IMR-90 (cell line): ENCODE measurements around the gene PTPN23. TPM values are rescaled to one million over a fixed set of nuclear protein-coding genes. Genes with fewer than 3 reads are reported as not detected.

ENCODE experiments used
- ATAC-seq: fragments of 200-7000 bp; cut with Tn5 transposase; 2 replicates; pipeline ENCODE4 v1.9.1; 2020; ENCODE audit warnings: low read depth, mild to moderate bottlenecking, moderate library complexity
- BruUV-seq: library from RNA; stranded (reverse); fragments of 400-500 nt; replicated peaks from 2 replicates; lab custom pipeline; 2021; lab: Mats Ljungman, UMichigan
- CTCF ChIA-PET: fragments of 300-600 bp; formaldehyde crosslinking; extraction: SDS; loops from one replicate; lab custom pipeline; 2021; ENCODE audit warnings: antibody characterized with exemption; lab: Yijun Ruan, JAX
- POLR2A ChIA-PET: fragments of 300-600 bp; sonication (Branson Sonifier 250); formaldehyde crosslinking; loops from one replicate; lab custom pipeline; 2022; ENCODE audit warnings: antibody characterized with exemption; ENCODE audit not compliant: unreplicated experiment; lab: Charles Lee
- DNase-seq: peaks from one replicate; pipeline ENCODE4 v3.0.0; 2013
- H2AFZ ChIP-seq: replicated peaks from 2 replicates; pipeline ENCODE3; 2013; ENCODE audit warnings: low read length, mild to moderate bottlenecking; ENCODE audit not compliant: poor library complexity
- H2AK5ac ChIP-seq: 2 replicates; pipeline ENCODE4 v1.6.1; 2013; ENCODE audit warnings: low read depth, low read length, inconsistent platforms
- H2AK9ac ChIP-seq: replicated peaks from 2 replicates; pipeline ENCODE3; 2013; ENCODE audit warnings: mild to moderate bottlenecking, low read depth, low read length, moderate library complexity; ENCODE audit not compliant: poor library complexity
- H2BK120ac ChIP-seq: 2 replicates; pipeline ENCODE4 v1.6.1; 2013; ENCODE audit warnings: low read depth, low read length, inconsistent platforms
- H2BK15ac ChIP-seq: 3 replicates; pipeline ENCODE4 v1.6.1; 2013; ENCODE audit warnings: low read depth, low read length, inconsistent platforms
- H2BK20ac ChIP-seq: 2 replicates; pipeline ENCODE4 v1.6.1; 2013; ENCODE audit warnings: low read depth, mild to moderate bottlenecking, inconsistent platforms, low read length, moderate library complexity
- H2BK5ac ChIP-seq: 2 replicates; pipeline ENCODE4 v1.6.1; 2013; ENCODE audit warnings: mild to moderate bottlenecking, low read depth, low read length, inconsistent platforms; ENCODE audit not compliant: poor library complexity, severe bottlenecking
- H3K14ac ChIP-seq: replicated peaks from 2 replicates; pipeline ENCODE4 v1.6.1; 2013; ENCODE audit warnings: low read depth, low read length, inconsistent platforms
- H3K18ac ChIP-seq: 2 replicates; pipeline ENCODE4 v1.6.1; 2013; ENCODE audit warnings: low read depth, low read length, control low read depth
- H3K23ac ChIP-seq: 2 replicates; pipeline ENCODE4 v1.6.1; 2013; ENCODE audit warnings: low read depth, low read length, inconsistent platforms
- H3K27ac ChIP-seq: 2 replicates; pipeline ENCODE4 v1.5.1; 2013; ENCODE audit warnings: mild to moderate bottlenecking, control low read depth, low read length; ENCODE audit not compliant: insufficient read depth
- H3K27me3 ChIP-seq: 2 replicates; pipeline ENCODE4 v1.6.1; 2013; ENCODE audit warnings: low read length; ENCODE audit not compliant: control insufficient read depth, insufficient read depth
- H3K36me3 ChIP-seq: 2 replicates; pipeline ENCODE4 v1.6.1; 2013; ENCODE audit warnings: low read length, mixed read lengths; ENCODE audit not compliant: control insufficient read depth, insufficient read depth
- H3K4ac ChIP-seq: 2 replicates; pipeline ENCODE4 v1.6.1; 2013; ENCODE audit warnings: low read depth, low read length, inconsistent platforms
- H3K4me1 ChIP-seq: 2 replicates; pipeline ENCODE4 v1.6.1; 2013; ENCODE audit warnings: low read length, mixed read lengths; ENCODE audit not compliant: control insufficient read depth, insufficient read depth
- H3K4me2 ChIP-seq: 2 replicates; pipeline ENCODE4 v1.6.1; 2013; ENCODE audit warnings: low read depth, mild to moderate bottlenecking, control low read depth, low read length, moderate library complexity
- H3K4me3 ChIP-seq: 2 replicates; pipeline ENCODE4 v1.5.1; 2013; ENCODE audit warnings: low read depth, mild to moderate bottlenecking, control low read depth, low read length, moderate library complexity; ENCODE audit not compliant: insufficient read depth
- H3K56ac ChIP-seq: 2 replicates; pipeline ENCODE4 v1.6.1; 2013; ENCODE audit warnings: low read length, inconsistent platforms; ENCODE audit not compliant: insufficient read depth; ENCODE audit errors: extremely low read depth
- H3K79me1 ChIP-seq, 2 experiments: 2 replicates each; pipeline ENCODE4 v1.6.1; 2013; ENCODE audit warnings: low read length in 2 of 2, inconsistent platforms in 1 of 2, low read depth in 1 of 2
- H3K9ac ChIP-seq: 2 replicates; pipeline ENCODE4 v1.6.1; 2013; ENCODE audit warnings: low read depth, low read length, control low read depth
- H3K9me1 ChIP-seq: 2 replicates; pipeline ENCODE4 v1.6.1; 2013; ENCODE audit warnings: low read length, inconsistent platforms; ENCODE audit not compliant: insufficient read depth
- H3K9me3 ChIP-seq: 2 replicates; pipeline ENCODE4 v1.6.1; 2013; ENCODE audit warnings: low read length; ENCODE audit not compliant: control insufficient read depth, insufficient read depth
- H4K20me1 ChIP-seq: 2 replicates; pipeline ENCODE4 v1.6.1; 2013; ENCODE audit warnings: low read length, inconsistent platforms; ENCODE audit not compliant: insufficient read depth
- H4K5ac ChIP-seq: 2 replicates; pipeline ENCODE4 v1.6.1; 2013; ENCODE audit warnings: mild to moderate bottlenecking, low read depth, low read length, control low read depth
- H4K8ac ChIP-seq, 2 experiments: 2 replicates each; pipeline ENCODE4 v1.6.1; 2013; ENCODE audit warnings: low read depth in 2 of 2, low read length in 2 of 2, control low read depth in 1 of 2, inconsistent platforms in 1 of 2
- H4K91ac ChIP-seq: 2 replicates; pipeline ENCODE4 v1.6.1; 2013; ENCODE audit warnings: low read depth, low read length, inconsistent platforms; ENCODE audit not compliant: insufficient read depth
- CHD1 ChIP-seq: IDR thresholded peaks from 2 replicates; pipeline ENCODE4 v1.6.1; 2012; ENCODE audit warnings: low read depth, low read length, improper control_type of control experiment
- MAFK ChIP-seq: IDR thresholded peaks from 2 replicates; pipeline ENCODE4 v1.6.1; 2012; ENCODE audit warnings: low read depth, low read length, improper control_type of control experiment
- POLR2A ChIP-seq: IDR thresholded peaks from 2 replicates; pipeline ENCODE4 v1.6.1; 2012; ENCODE audit warnings: mild to moderate bottlenecking, low read depth, low read length
- RAD21 ChIP-seq: IDR thresholded peaks from 2 replicates; pipeline ENCODE4 v1.6.1; 2012; ENCODE audit warnings: low read length, improper control_type of control experiment
- SMC3 ChIP-seq: fragments of 150-350 bp; IDR thresholded peaks from 2 replicates; pipeline ENCODE4 v1.6.1; 2016; ENCODE audit warnings: low read depth, mild to moderate bottlenecking, antibody characterized with exemption, low read length, moderate library complexity
- WGBS, 2 experiments: methylation state at CpG; one replicate each; pipeline versions ENCODE4 v1.1.5 to v1.1.7; 2013; ENCODE audit warnings: missing lambda C conversion rate in 2 of 2; ENCODE audit not compliant: insufficient read length in 1 of 2; ENCODE audit errors: extremely low coverage in 2 of 2; 5-methylcytosine and 5-hydroxymethylcytosine counted together
- dilution Hi-C: fragments of 300-500 bp; cut with HindIII; formaldehyde crosslinking; loops from one replicate; pipeline ENCODE4 v1.14.3; 2018; ENCODE audit warnings: low sequenced_read_pairs; ENCODE audit not compliant: unreplicated experiment
- in situ Hi-C: fragments of 300-500 bp; cut with MboI; formaldehyde crosslinking; loops from 3 replicates; pipeline ENCODE4 v1.14.3; 2019; ENCODE audit warnings: low sequenced_read_pairs, inconsistent platforms, mixed read lengths
- intact Hi-C: fragments of 100-400 bp; cut with micrococcal nuclease; formaldehyde crosslinking; loops from 2 replicates; pipeline ENCODE4 v1.10.0; 2022
- polyA plus RNA-seq, 3 experiments: library from polyadenylated mRNA; depleted of rRNA; stranded (reverse); fragments of >200 nt; gene quantifications; 2 replicates each; pipeline ENCODE4 v1.2.3, GENCODE V29; 2012; ENCODE audit warnings: low replicate concordance in 1 of 3
- total RNA-seq: library from RNA; depleted of rRNA; stranded (reverse); fragments of >200 nt; gene quantifications from 2 replicates; pipeline ENCODE4 v1.2.3, GENCODE V29; 2012
- TF ChIP-seq, protein P1 (sequence below): fragments of 150-350 bp; IDR thresholded peaks from 2 replicates; pipeline ENCODE4 v1.6.1; 2016; ENCODE audit warnings: low read depth, mild to moderate bottlenecking, low read length, moderate library complexity, borderline replicate concordance
- TF ChIP-seq, protein P2 (sequence below): conservative IDR thresholded peaks from 2 replicates; pipeline ENCODE4 v1.5.1; 2012; ENCODE audit warnings: mild to moderate bottlenecking, low read depth, low read length, improper control_type of control experiment

PTPN23 gene
- total and polyA plus RNA-seq, 2 of the 4 experiments (the other 2 are of a cell fraction) = 4.5 to 15.1 TPM

DNA sequence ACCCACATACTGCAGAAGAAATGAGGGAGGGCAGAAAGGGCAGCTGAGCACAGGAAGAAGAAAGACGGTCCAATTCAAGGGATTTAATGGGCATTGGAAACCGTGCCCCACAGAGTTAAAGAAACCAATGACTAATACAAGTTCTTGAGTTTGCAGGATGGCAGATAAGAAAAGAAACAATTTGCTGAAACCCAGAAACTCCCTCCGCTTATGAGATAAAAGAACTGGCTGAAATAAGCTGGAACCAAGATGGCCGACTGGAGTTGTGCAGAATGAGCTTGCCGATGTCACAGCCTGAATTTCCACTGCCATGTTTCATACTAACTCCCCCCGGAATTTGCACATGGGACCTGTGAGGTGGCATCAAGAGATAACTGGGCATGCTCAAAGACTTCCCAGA, 47.8 kb downstream of the PTPN23 start:
- no peak overlapping the region for H3K23ac ChIP-seq
- H2BK5ac ChIP-seq = no peak overlapping the region
- no peak overlapping the region for H2BK120ac ChIP-seq
- TF ChIP-seq RAD21 = no peak
- TF ChIP-seq, protein P1, sequence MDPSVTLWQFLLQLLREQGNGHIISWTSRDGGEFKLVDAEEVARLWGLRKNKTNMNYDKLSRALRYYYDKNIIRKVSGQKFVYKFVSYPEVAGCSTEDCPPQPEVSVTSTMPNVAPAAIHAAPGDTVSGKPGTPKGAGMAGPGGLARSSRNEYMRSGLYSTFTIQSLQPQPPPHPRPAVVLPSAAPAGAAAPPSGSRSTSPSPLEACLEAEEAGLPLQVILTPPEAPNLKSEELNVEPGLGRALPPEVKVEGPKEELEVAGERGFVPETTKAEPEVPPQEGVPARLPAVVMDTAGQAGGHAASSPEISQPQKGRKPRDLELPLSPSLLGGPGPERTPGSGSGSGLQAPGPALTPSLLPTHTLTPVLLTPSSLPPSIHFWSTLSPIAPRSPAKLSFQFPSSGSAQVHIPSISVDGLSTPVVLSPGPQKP = no peak
- TF ChIP-seq, protein P2, sequence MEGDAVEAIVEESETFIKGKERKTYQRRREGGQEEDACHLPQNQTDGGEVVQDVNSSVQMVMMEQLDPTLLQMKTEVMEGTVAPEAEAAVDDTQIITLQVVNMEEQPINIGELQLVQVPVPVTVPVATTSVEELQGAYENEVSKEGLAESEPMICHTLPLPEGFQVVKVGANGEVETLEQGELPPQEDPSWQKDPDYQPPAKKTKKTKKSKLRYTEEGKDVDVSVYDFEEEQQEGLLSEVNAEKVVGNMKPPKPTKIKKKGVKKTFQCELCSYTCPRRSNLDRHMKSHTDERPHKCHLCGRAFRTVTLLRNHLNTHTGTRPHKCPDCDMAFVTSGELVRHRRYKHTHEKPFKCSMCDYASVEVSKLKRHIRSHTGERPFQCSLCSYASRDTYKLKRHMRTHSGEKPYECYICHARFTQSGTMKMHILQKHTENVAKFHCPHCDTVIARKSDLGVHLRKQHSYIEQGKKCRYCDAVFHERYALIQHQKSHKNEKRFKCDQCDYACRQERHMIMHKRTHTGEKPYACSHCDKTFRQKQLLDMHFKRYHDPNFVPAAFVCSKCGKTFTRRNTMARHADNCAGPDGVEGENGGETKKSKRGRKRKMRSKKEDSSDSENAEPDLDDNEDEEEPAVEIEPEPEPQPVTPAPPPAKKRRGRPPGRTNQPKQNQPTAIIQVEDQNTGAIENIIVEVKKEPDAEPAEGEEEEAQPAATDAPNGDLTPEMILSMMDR = no peak
- TF ChIP-seq MAFK = no peak
- no peak for TF ChIP-seq POLR2A
- no peak for TF ChIP-seq SMC3
- no peak for TF ChIP-seq CHD1
- H2AFZ ChIP-seq = no peak overlapping the region
- intact Hi-C loops (no loop called here), in situ Hi-C loops (no loop called here), dilution Hi-C loops (no loop called here)
- no CpG with 5 or more reads among the region's 6 CpGs for WGBS, 2 experiments
- H4K8ac ChIP-seq = no peak overlapping the region
- H3K9me1 ChIP-seq = peaks cover 31% of the 10 kb centered on the region
- H3K14ac ChIP-seq = no peak overlapping the region
- no peak overlapping the region for H3K4me3 ChIP-seq
- H3K36me3 ChIP-seq = peaks cover 38% of the 10 kb centered on the region
- no peak overlapping the region for H3K56ac ChIP-seq
- H3K9me3 ChIP-seq = no peaks in the 10 kb centered on the region
- H2AK9ac ChIP-seq = no peak overlapping the region
- H2BK20ac ChIP-seq = no peak overlapping the region
- ATAC-seq (no peak), DNase-seq (no peak)
- H2AK5ac ChIP-seq = no peak overlapping the region
- no peak overlapping the region for H3K27ac ChIP-seq
- peaks cover 8% of the 10 kb centered on the region; the same call in 1 of the 2 replicates for H3K4me1 ChIP-seq
- BruUV-seq = no TSS peak
- no peak overlapping the region for H3K4me2 ChIP-seq
- ChIA-PET POLR2A (no interaction called here), CTCF (no interaction called here)
- H3K27me3 ChIP-seq = no peaks in the 10 kb centered on the region
- H3K9ac ChIP-seq = no peak overlapping the region
- no peak overlapping the region for H4K5ac ChIP-seq
- H3K79me1 ChIP-seq = peaks cover 0 to 24% of the 10 kb centered on the region in 2 experiments; a peak in 1 of 4 replicates
- H4K91ac ChIP-seq = no peak overlapping the region
- H4K20me1 ChIP-seq = peaks cover 11% of the 10 kb centered on the region; the same call in 1 of the 2 replicates
- H3K18ac ChIP-seq = no peak overlapping the region
- no peak overlapping the region for H3K4ac ChIP-seq
- H2BK15ac ChIP-seq = no peak overlapping the region
